HG03025 (cell line): ENCODE results near the gene KCTD15.

Source experiments
- ATAC-seq: cut with Tn5 transposase; IDR thresholded peaks from one replicate; pipeline ENCODE4 v1.9.1; 2021; ENCODE audit warnings: mild to moderate bottlenecking, moderate library complexity; ENCODE audit not compliant: unreplicated experiment, low FRiP score

Gene KCTD15

GRCh38 chr19:33794683-33795369 is 1.8 kb upstream of the KCTD15 start:
- no peak for ATAC-seq

- ATAC-seq: no peak
Observed at GRCh38 chr19:33795370-33796163, 1.1 kb upstream of the KCTD15 start.

- no peak for ATAC-seq
Observed at GRCh38 chr19:33797802-33798671, 1.4 kb downstream of the KCTD15 start.

- ATAC-seq: no peak
Observed at GRCh38 chr19:33798681-33799111, 2.0 kb downstream of the KCTD15 start.

- no peak for ATAC-seq
Observed at GRCh38 chr19:33799476-33799875, 2.8 kb downstream of the KCTD15 start.

- no peak for ATAC-seq
Observed at GRCh38 chr19:33800012-33800680, 3.5 kb downstream of the KCTD15 start.

- no peak for ATAC-seq
Observed at GRCh38 chr19:33801411-33801810, 4.7 kb downstream of the KCTD15 start.

GRCh38 chr19:33802001-33802400 is 5.3 kb downstream of the KCTD15 start:
- no peak for ATAC-seq

GRCh38 chr19:33802801-33803200 is 6.1 kb downstream of the KCTD15 start:
- ATAC-seq: no peak

GRCh38 chr19:33803383-33803782 is 6.7 kb downstream of the KCTD15 start:
- ATAC-seq: no peak

GRCh38 chr19:33804021-33804799 is 7.5 kb downstream of the KCTD15 start:
- ATAC-seq: no peak

GRCh38 chr19:33805313-33805712 is 8.6 kb downstream of the KCTD15 start:
- no peak for ATAC-seq

- ATAC-seq: no peak
Observed at GRCh38 chr19:33805840-33806433, 9.3 kb downstream of the KCTD15 start.

GRCh38 chr19:33806434-33806881 is 9.8 kb downstream of the KCTD15 start:
- ATAC-seq: no peak

- ATAC-seq: no peak
Observed at GRCh38 chr19:33808399-33808798, 11.7 kb downstream of the KCTD15 start.

GRCh38 chr19:33809960-33810359 is 13.3 kb downstream of the KCTD15 start:
- no peak for ATAC-seq

- no peak for ATAC-seq
Observed at GRCh38 chr19:33810821-33811220, 14.2 kb downstream of the KCTD15 start.

- no peak for ATAC-seq
Observed at GRCh38 chr19:33811246-33811645, 14.6 kb downstream of the KCTD15 start.

- no peak for ATAC-seq
Observed at GRCh38 chr19:33811736-33812387, 15.2 kb downstream of the KCTD15 start.
